ENCODE measurements around the gene TBC1D7.

Gene TBC1D7

DNA sequence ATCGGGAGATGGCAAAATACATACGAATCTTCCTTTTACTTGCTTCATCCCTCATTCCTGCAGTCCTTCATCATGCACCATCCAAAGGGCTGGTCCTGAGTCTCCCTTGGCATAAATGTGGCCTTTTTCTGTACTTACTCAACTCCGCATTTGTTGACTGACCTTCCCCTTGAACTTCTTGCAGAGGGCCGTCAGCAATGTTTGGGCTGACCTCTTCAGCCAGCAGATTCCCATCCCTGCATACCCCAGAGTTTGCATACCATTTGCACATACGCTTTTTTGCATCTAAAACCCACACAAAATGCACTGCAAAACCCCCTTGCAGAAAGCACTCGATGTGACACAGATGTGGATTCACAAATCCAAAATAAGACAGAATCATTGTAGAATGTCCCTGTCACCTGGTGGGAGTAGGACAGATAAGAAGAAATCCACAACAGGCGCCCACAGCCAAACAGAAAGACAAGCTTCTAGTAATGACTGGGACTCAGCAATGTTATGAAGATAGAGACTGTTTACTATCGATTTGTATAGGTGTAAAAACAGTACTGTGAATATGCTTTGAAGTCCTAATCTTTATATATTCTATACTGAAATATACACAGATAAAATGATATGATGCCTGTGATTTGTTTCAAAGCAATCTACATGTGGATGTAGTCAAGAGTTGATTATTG lies 45.8 kb downstream of the TBC1D7 start:
- ChIA-PET CTCF (interaction anchor here (0.5 to 0.6 kb wide), 2 partner anchors 38 to 246 kb away, joined by 3 to 9 read pairs; no protein-coding TSS in a partner anchor), POLR2A (no interaction called here)
- TF ChIP-seq PATZ1 (tag by site-specific recombination; IDR thresholded peaks at IDR 0.05) (no peak), OVOL3 (tag by site-specific recombination; IDR thresholded peaks at IDR 0.05) (no peak), ZNF404 (tag by site-specific recombination; IDR thresholded peaks at IDR 0.05) (no peak), ZBTB21 (tag by site-specific recombination; IDR thresholded peaks at IDR 0.05) (no peak), ZBTB26 (tag by site-specific recombination; optimal IDR thresholded peaks at IDR 0.05) (no peak), ZNF776 (tag by site-specific recombination; IDR thresholded peaks at IDR 0.05; ENCODE audit: borderline replicate concordance) (no peak), HOXD13 (CRISPR knock-in tag; IDR thresholded peaks at IDR 0.05; ENCODE audit: borderline replicate concordance) (no peak), ZNF704 (tag by site-specific recombination; IDR thresholded peaks at IDR 0.05) (no peak), ZNF677 (tag by site-specific recombination; IDR thresholded peaks at IDR 0.05) (no peak), ZBTB1 (tag by site-specific recombination; IDR thresholded peaks at IDR 0.05) (no peak)
- TF ChIP-seq, protein P1, sequence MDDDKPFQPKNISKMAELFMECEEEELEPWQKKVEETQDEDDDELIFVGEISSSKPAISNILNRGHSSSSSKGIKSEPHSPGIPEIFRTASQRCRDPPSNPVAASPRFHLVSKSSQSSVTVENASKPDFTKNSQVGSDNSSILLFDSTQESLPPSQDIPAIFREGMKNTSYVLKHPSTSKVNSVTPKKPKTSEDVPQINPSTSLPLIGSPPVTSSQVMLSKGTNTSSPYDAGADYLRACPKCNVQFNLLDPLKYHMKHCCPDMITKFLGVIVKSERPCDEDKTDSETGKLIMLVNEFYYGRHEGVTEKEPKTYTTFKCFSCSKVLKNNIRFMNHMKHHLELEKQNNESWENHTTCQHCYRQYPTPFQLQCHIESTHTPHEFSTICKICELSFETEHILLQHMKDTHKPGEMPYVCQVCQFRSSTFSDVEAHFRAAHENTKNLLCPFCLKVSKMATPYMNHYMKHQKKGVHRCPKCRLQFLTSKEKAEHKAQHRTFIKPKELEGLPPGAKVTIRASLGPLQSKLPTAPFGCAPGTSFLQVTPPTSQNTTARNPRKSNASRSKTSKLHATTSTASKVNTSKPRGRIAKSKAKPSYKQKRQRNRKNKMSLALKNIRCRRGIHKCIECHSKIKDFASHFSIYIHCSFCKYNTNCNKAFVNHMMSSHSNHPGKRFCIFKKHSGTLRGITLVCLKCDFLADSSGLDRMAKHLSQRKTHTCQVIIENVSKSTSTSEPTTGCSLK (tag by site-specific recombination; IDR thresholded peaks at IDR 0.05) = no peak
- no peak overlapping the region for H3K27ac ChIP-seq (ENCODE audit: extremely low read depth, low read depth, low read length)
- no peak overlapping the region for H3K4me3 ChIP-seq (ENCODE audit: low read depth, low read length)
- peaks cover 0 to 7% of the 10 kb centered on the region in 2 experiments; a peak in 1 of 3 replicates for H3K36me3 ChIP-seq (ENCODE audit: control insufficient read depth in 2 of 2, insufficient read depth in 1 of 2, low read length in 2 of 2)
- H3K9me3 ChIP-seq (ENCODE audit: control insufficient read depth, insufficient read depth, low read depth, low read length) = no peaks in the 10 kb centered on the region
- no peaks in the 10 kb centered on the region for H3K4me1 ChIP-seq (ENCODE audit: control insufficient read depth, insufficient read depth, low read length)

- Histone ChIP-seq H3K4me3 (ENCODE audit: low read depth, low read length) (no peak overlapping the region), H3K36me3 (ENCODE audit: control insufficient read depth in 2 of 2, insufficient read depth in 1 of 2, low read length in 2 of 2) (peaks cover 0 to 1% of the 10 kb centered on the region in 2 experiments; a peak in 1 of 3 replicates), H3K9me3 (ENCODE audit: control insufficient read depth, insufficient read depth, low read depth, low read length) (no peaks in the 10 kb centered on the region), H3K4me1 (ENCODE audit: control insufficient read depth, insufficient read depth, low read length) (no peaks in the 10 kb centered on the region), H3K27ac (ENCODE audit: extremely low read depth, low read depth, low read length) (no peak overlapping the region)
- TF ChIP-seq ZNF501 (tag by site-specific recombination; IDR thresholded peaks at IDR 0.05) = no peak
- no peak for TF ChIP-seq MYNN (tag by site-specific recombination; IDR thresholded peaks at IDR 0.05; ENCODE audit: borderline replicate concordance)
- no peak for TF ChIP-seq ZNF398 (tag by site-specific recombination; IDR thresholded peaks at IDR 0.05)
- TF ChIP-seq ZIC2 (tag by site-specific recombination; IDR thresholded peaks at IDR 0.05) = 0 out of 2 replicates have a peak, but pooled peaks have one; percentile 19
- TF ChIP-seq ZNF600 (tag by site-specific recombination; IDR thresholded peaks at IDR 0.05) = no peak
- no peak for TF ChIP-seq ZNF76 (tag by site-specific recombination; IDR thresholded peaks at IDR 0.05; ENCODE audit: borderline replicate concordance, low read depth)
- TF ChIP-seq ZNF202 (tag by site-specific recombination; IDR thresholded peaks at IDR 0.05; ENCODE audit: borderline replicate concordance) = no peak
- TF ChIP-seq, protein P2, sequence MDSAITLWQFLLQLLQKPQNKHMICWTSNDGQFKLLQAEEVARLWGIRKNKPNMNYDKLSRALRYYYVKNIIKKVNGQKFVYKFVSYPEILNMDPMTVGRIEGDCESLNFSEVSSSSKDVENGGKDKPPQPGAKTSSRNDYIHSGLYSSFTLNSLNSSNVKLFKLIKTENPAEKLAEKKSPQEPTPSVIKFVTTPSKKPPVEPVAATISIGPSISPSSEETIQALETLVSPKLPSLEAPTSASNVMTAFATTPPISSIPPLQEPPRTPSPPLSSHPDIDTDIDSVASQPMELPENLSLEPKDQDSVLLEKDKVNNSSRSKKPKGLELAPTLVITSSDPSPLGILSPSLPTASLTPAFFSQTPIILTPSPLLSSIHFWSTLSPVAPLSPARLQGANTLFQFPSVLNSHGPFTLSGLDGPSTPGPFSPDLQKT (IDR thresholded peaks at IDR 0.05; ENCODE audit: borderline replicate concordance, low read depth, low read length) = no peak
- CTCF ChIA-PET = no interaction called here
- POLR2A ChIA-PET = no interaction called here
Observed at GRCh38 chr6:13281686-13282085, 46.7 kb downstream of the TBC1D7 start.

All from HEK293 (cell line).